H9 (cell line): Measurements from ENCODE around the gene ETFBKMT. TPM values are rescaled to one million over a fixed set of nuclear protein-coding genes. Genes with fewer than 3 reads are reported as not detected.

ENCODE experiments used
- DNase-seq: peaks from one replicate; pipeline ENCODE4 v3.0.0-alpha.2; 2017
- H2AFZ ChIP-seq: one replicate; pipeline ENCODE4 v1.6.1; 2013; ENCODE audit warnings: mild to moderate bottlenecking, low read length, control low read depth, moderate library complexity
- H2AK5ac ChIP-seq: 2 replicates; pipeline ENCODE4 v1.6.1; 2013; ENCODE audit warnings: low read length, control low read depth, mixed read lengths; ENCODE audit not compliant: insufficient read length
- H2BK120ac ChIP-seq: one replicate; pipeline ENCODE4 v1.6.1; 2013; ENCODE audit warnings: low read depth, mild to moderate bottlenecking, low read length, control low read depth, inconsistent platforms; ENCODE audit not compliant: poor library complexity, severe bottlenecking
- H2BK12ac ChIP-seq: 2 replicates; pipeline ENCODE4 v1.6.1; 2013; ENCODE audit warnings: low read length, control low read depth, mixed read lengths, low read depth; ENCODE audit not compliant: insufficient read length
- H2BK15ac ChIP-seq: 2 replicates; pipeline ENCODE4 v1.6.1; 2013; ENCODE audit warnings: low read depth, low read length, control low read depth
- H2BK20ac ChIP-seq: one replicate; pipeline ENCODE4 v1.6.1; 2013; ENCODE audit warnings: low read depth, mild to moderate bottlenecking, low read length, control low read depth, inconsistent platforms; ENCODE audit not compliant: poor library complexity, severe bottlenecking
- H2BK5ac ChIP-seq: 2 replicates; pipeline ENCODE4 v1.6.1; 2013; ENCODE audit warnings: low read length, control low read depth, mixed read lengths; ENCODE audit not compliant: insufficient read length
- H3K14ac ChIP-seq: 2 replicates; pipeline ENCODE4 v1.6.1; 2013; ENCODE audit warnings: low read length, control low read depth; ENCODE audit not compliant: insufficient read depth
- H3K18ac ChIP-seq: 2 replicates; pipeline ENCODE4 v1.6.1; 2013; ENCODE audit warnings: low read depth, mild to moderate bottlenecking, mixed read lengths, low read length, control low read depth; ENCODE audit not compliant: insufficient read length
- H3K23ac ChIP-seq: 2 replicates; pipeline ENCODE4 v1.6.1; 2013; ENCODE audit warnings: low read length, control low read depth, mixed read lengths, low read depth; ENCODE audit not compliant: insufficient read length
- H3K23me2 ChIP-seq: 2 replicates; pipeline ENCODE4 v1.6.1; 2013; ENCODE audit warnings: low read depth, mild to moderate bottlenecking, mixed read lengths, low read length, control low read depth; ENCODE audit not compliant: insufficient read length, poor library complexity, severe bottlenecking
- H3K27ac ChIP-seq: 2 replicates; pipeline ENCODE4 v1.5.1; 2013; ENCODE audit warnings: low read length, control low read depth, mixed read lengths, low read depth; ENCODE audit not compliant: insufficient read length
- H3K27me3 ChIP-seq: 2 replicates; pipeline ENCODE4 v1.6.1; 2013; ENCODE audit warnings: low read length, control low read depth, inconsistent platforms; ENCODE audit not compliant: insufficient read depth
- H3K4ac ChIP-seq: 2 replicates; pipeline ENCODE4 v1.6.1; 2013; ENCODE audit warnings: low read depth, mild to moderate bottlenecking, control low read depth, inconsistent platforms, low read length, moderate library complexity
- H3K4me1 ChIP-seq: 2 replicates; pipeline ENCODE4 v1.6.1; 2013; ENCODE audit warnings: low read length, control low read depth, inconsistent platforms; ENCODE audit not compliant: insufficient read depth
- H3K4me2 ChIP-seq: 2 replicates; pipeline ENCODE4 v1.6.1; 2013; ENCODE audit warnings: low read length, control low read depth, mixed read lengths; ENCODE audit not compliant: insufficient read length, insufficient read depth
- H3K56ac ChIP-seq: 2 replicates; pipeline ENCODE4 v1.6.1; 2013; ENCODE audit warnings: low read depth, mild to moderate bottlenecking, mixed read lengths, low read length, control low read depth; ENCODE audit not compliant: insufficient read length
- H3K79me1 ChIP-seq: 2 replicates; pipeline ENCODE4 v1.6.1; 2013; ENCODE audit warnings: low read depth, mild to moderate bottlenecking, moderate library complexity, low read length, control low read depth, inconsistent platforms; ENCODE audit not compliant: insufficient read depth, poor library complexity, severe bottlenecking
- H3K79me2 ChIP-seq: 2 replicates; pipeline ENCODE4 v1.6.1; 2013; ENCODE audit warnings: low read length, control low read depth, inconsistent platforms; ENCODE audit not compliant: insufficient read depth
- H3K9ac ChIP-seq: 2 replicates; pipeline ENCODE4 v1.6.1; 2013; ENCODE audit warnings: low read length, control low read depth, mixed read lengths; ENCODE audit not compliant: insufficient read length; ENCODE audit errors: extremely low read depth
- H3K9me3 ChIP-seq: one replicate; pipeline ENCODE4 v1.6.1; 2013; ENCODE audit warnings: low read depth, low read length, inconsistent platforms; ENCODE audit not compliant: control insufficient read depth
- H3T11ph ChIP-seq: one replicate; pipeline ENCODE4 v1.6.1; 2013; ENCODE audit warnings: mild to moderate bottlenecking, low read length, control low read depth, inconsistent platforms
- H4K20me1 ChIP-seq: one replicate; pipeline ENCODE4 v1.6.1; 2013; ENCODE audit not compliant: control insufficient read depth, insufficient read length, insufficient read depth
- H4K5ac ChIP-seq: 2 replicates; pipeline ENCODE4 v1.6.1; 2013; ENCODE audit warnings: low read depth, mild to moderate bottlenecking, mixed read lengths, low read length, control low read depth; ENCODE audit not compliant: insufficient read length
- H4K8ac ChIP-seq: replicated peaks from 2 replicates; pipeline ENCODE4 v1.6.1; 2013; ENCODE audit warnings: low read length, control low read depth, mixed read lengths, low read depth; ENCODE audit not compliant: insufficient read length
- H4K91ac ChIP-seq: 2 replicates; pipeline ENCODE4 v1.6.1; 2013; ENCODE audit warnings: low read depth, mild to moderate bottlenecking, moderate library complexity, mixed read lengths, low read length, control low read depth; ENCODE audit not compliant: insufficient read length
- H3K27ac Mint-ChIP-seq, 3 experiments: 2 replicates in 2 of 3; 3 replicates in 1 of 3; pipeline ENCODE4 v1.8.0; 2020 to 2021; ENCODE audit warnings: mixed read lengths in 3 of 3, mild to moderate bottlenecking in 1 of 3, moderate library complexity in 1 of 3
- H3K27me3 Mint-ChIP-seq: 2 replicates; pipeline ENCODE4 v1.8.0; 2021; ENCODE audit warnings: low read depth, mild to moderate bottlenecking, moderate library complexity, mixed read lengths
- H3K36me3 Mint-ChIP-seq, 3 experiments: 2 replicates in 2 of 3; 3 replicates in 1 of 3; pipeline ENCODE4 v1.8.0; 2020 to 2021; ENCODE audit warnings: low read depth in 3 of 3, mixed read lengths in 3 of 3; ENCODE audit not compliant: insufficient read depth in 1 of 3
- H3K4me1 Mint-ChIP-seq, 2 experiments: 2 replicates each; pipeline ENCODE4 v1.8.0; 2020; ENCODE audit warnings: mixed read lengths in 2 of 2
- H3K4me3 Mint-ChIP-seq, 2 experiments: 2 replicates in 1 of 2; 3 replicates in 1 of 2; pipeline ENCODE4 v1.8.0; 2020 to 2021; ENCODE audit warnings: mild to moderate bottlenecking in 2 of 2, mixed read lengths in 2 of 2, moderate library complexity in 1 of 2
- H3K9me3 Mint-ChIP-seq, 2 experiments: 2 replicates in 1 of 2; 3 replicates in 1 of 2; pipeline ENCODE4 v1.8.0; 2020; ENCODE audit warnings: mild to moderate bottlenecking in 2 of 2, mixed read lengths in 2 of 2, moderate library complexity in 1 of 2
- CTCF ChIP-seq: fragments of 200-600 bp; sonication (generic); conservative IDR thresholded peaks from 3 replicates; pipeline ENCODE4 v1.8.0; 2021; ENCODE audit warnings: antibody characterized with exemption, mild to moderate bottlenecking
- WGBS: extraction: QIAGEN DNeasy Blood & Tissue Kit; methylation state at CpG from one replicate; pipeline ENCODE4 v1.1.7; 2013; ENCODE audit warnings: missing lambda C conversion rate, low lambda C conversion rate, mixed read lengths; ENCODE audit not compliant: insufficient read length; ENCODE audit errors: extremely low coverage; 5-methylcytosine and 5-hydroxymethylcytosine counted together
- total RNA-seq: library from RNA; stranded (reverse); gene quantifications from 2 replicates; pipeline ENCODE4 v1.2.1, GENCODE V29; 2021

ETFBKMT gene
- total RNA-seq, 1 experiment from 2014 or later, result 0.81 TPM

- H3K27me3 Mint-ChIP-seq, result no peaks in the 10 kb centered on the region
- H2AK5ac ChIP-seq, result no peak overlapping the region
Observed at GRCh38 chr12:31685801-31686200, 26.3 kb downstream of the ETFBKMT start.

More at GRCh38 chr12:31685801-31686200, 26.3 kb downstream of the ETFBKMT start:
- Histone ChIP-seq H4K20me1 (no peaks in the 10 kb centered on the region), H3K14ac (no peak overlapping the region), H2BK15ac (no peak overlapping the region), H3K79me2 (no peaks in the 10 kb centered on the region), H2AFZ (no peak overlapping the region), H4K8ac (no peak overlapping the region), H4K91ac (no peak overlapping the region), H3K23me2 (no peaks in the 10 kb centered on the region), H2BK5ac (no peak overlapping the region), H4K5ac (no peak overlapping the region), H3K4me2 (no peak overlapping the region), H2BK20ac (no peak overlapping the region), H2BK12ac (no peak overlapping the region), H3K18ac (no peak overlapping the region), H3K27me3 (no peaks in the 10 kb centered on the region), H3K79me1 (no peaks in the 10 kb centered on the region), H3K23ac (no peak overlapping the region), H3K27ac (no peak overlapping the region), H3T11ph (no peak overlapping the region), H3K9me3 (no peaks in the 10 kb centered on the region), H3K56ac (no peak overlapping the region), H3K9ac (no peak overlapping the region), H3K4ac (no peak overlapping the region), H2BK120ac (no peak overlapping the region), H3K4me1 (no peaks in the 10 kb centered on the region)
- Mint-ChIP-seq H3K4me1 (peaks cover 4 to 17% of the 10 kb centered on the region in 2 experiments; a peak in 3 of 4 replicates), H3K9me3 (peaks cover 19 to 41% of the 10 kb centered on the region in 2 experiments), H3K36me3 (peaks cover 40 to 51% (median 50%) of the 10 kb centered on the region in 3 experiments), H3K27ac (no peak overlapping the region), H3K4me3 (no peak overlapping the region)
- WGBS, result no CpG with 5 or more reads among the region's 3 CpGs
- TF ChIP-seq CTCF, result no peak
- no peak for DNase-seq
